Measurements from ENCODE around the gene NLRC3.

GRCh38 chr16:3536271-3536731 lies 40.9 kb downstream of the NLRC3 start:
- TF ChIP-seq, protein P1, sequence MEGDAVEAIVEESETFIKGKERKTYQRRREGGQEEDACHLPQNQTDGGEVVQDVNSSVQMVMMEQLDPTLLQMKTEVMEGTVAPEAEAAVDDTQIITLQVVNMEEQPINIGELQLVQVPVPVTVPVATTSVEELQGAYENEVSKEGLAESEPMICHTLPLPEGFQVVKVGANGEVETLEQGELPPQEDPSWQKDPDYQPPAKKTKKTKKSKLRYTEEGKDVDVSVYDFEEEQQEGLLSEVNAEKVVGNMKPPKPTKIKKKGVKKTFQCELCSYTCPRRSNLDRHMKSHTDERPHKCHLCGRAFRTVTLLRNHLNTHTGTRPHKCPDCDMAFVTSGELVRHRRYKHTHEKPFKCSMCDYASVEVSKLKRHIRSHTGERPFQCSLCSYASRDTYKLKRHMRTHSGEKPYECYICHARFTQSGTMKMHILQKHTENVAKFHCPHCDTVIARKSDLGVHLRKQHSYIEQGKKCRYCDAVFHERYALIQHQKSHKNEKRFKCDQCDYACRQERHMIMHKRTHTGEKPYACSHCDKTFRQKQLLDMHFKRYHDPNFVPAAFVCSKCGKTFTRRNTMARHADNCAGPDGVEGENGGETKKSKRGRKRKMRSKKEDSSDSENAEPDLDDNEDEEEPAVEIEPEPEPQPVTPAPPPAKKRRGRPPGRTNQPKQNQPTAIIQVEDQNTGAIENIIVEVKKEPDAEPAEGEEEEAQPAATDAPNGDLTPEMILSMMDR (IDR thresholded peaks at IDR 0.05) = no peak
- TF ChIP-seq POLR2AphosphoS5 (IDR thresholded peaks at IDR 0.05; ENCODE audit: low read depth, low read length) (no peak), ELF1 (IDR thresholded peaks at IDR 0.05) (no peak), EZH2phosphoT487 (IDR thresholded peaks at IDR 0.05; ENCODE audit: borderline replicate concordance, low read depth) (no peak), SIN3A (IDR thresholded peaks at IDR 0.05; ENCODE audit: borderline replicate concordance, low read depth, low read length) (no peak), GABPA (IDR thresholded peaks at IDR 0.05; ENCODE audit: low read depth) (no peak), MXI1 (IDR thresholded peaks at IDR 0.05; ENCODE audit: low read depth, low read length) (no peak), CHD2 (IDR thresholded peaks at IDR 0.05; ENCODE audit: low read length, partially characterized antibody) (no peak)
- TF ChIP-seq, protein P2, sequence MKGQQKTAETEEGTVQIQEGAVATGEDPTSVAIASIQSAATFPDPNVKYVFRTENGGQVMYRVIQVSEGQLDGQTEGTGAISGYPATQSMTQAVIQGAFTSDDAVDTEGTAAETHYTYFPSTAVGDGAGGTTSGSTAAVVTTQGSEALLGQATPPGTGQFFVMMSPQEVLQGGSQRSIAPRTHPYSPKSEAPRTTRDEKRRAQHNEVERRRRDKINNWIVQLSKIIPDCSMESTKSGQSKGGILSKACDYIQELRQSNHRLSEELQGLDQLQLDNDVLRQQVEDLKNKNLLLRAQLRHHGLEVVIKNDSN (IDR thresholded peaks at IDR 0.05; ENCODE audit: borderline replicate concordance, low read depth) = no peak
- TF ChIP-seq, protein P3, sequence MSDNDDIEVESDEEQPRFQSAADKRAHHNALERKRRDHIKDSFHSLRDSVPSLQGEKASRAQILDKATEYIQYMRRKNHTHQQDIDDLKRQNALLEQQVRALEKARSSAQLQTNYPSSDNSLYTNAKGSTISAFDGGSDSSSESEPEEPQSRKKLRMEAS (IDR thresholded peaks at IDR 0.05; ENCODE audit: low read depth) = no peak
